MCF 10A (cell line): ENCODE measurements around the gene TMEM187. TPM values are rescaled to one million over a fixed set of nuclear protein-coding genes. Genes with fewer than 3 reads are reported as not detected.

ENCODE experiments used
- BruUV-seq: library from RNA; stranded (reverse); fragments of 400-500 nt; replicated peaks from 2 replicates; lab custom pipeline; 2021; lab: Mats Ljungman, UMichigan
- CTCF ChIA-PET: fragments of 300-600 bp; sonication (Branson Sonifier 250); formaldehyde crosslinking; extraction: SDS; loops from one replicate; lab custom pipeline; 2021; ENCODE audit warnings: antibody characterized with exemption, inconsistent platforms; lab: Yijun Ruan, JAX
- POLR2A ChIA-PET: fragments of 300-600, 350-650 bp; sonication (Branson Sonifier 250); formaldehyde crosslinking; extraction: SDS; loops from one replicate; lab custom pipeline; 2020; ENCODE audit warnings: antibody characterized with exemption, inconsistent platforms; lab: Yijun Ruan, JAX
- DNase-seq: peaks from one replicate; pipeline ENCODE4 v3.0.0-alpha.2; 2018; ENCODE audit not compliant: unreplicated experiment
- H3K27ac Mint-ChIP-seq: one replicate; pipeline ENCODE4 v1.8.0; 2022; ENCODE audit warnings: mild to moderate bottlenecking, low read depth, mixed read lengths; ENCODE audit not compliant: unreplicated experiment
- H3K27me3 Mint-ChIP-seq: one replicate; pipeline ENCODE4 v1.8.0; 2022; ENCODE audit warnings: mixed read lengths; ENCODE audit not compliant: insufficient read depth, unreplicated experiment
- H3K36me3 Mint-ChIP-seq: one replicate; pipeline ENCODE4 v1.8.0; 2022; ENCODE audit warnings: mild to moderate bottlenecking, moderate library complexity, mixed read lengths; ENCODE audit not compliant: insufficient read depth, unreplicated experiment
- H3K4me1 Mint-ChIP-seq: one replicate; pipeline ENCODE4 v1.8.0; 2022; ENCODE audit warnings: mixed read lengths; ENCODE audit not compliant: insufficient read depth, unreplicated experiment
- H3K4me3 Mint-ChIP-seq: one replicate; pipeline ENCODE4 v1.8.0; 2022; ENCODE audit warnings: mild to moderate bottlenecking, moderate library complexity, mixed read lengths; ENCODE audit not compliant: unreplicated experiment
- H3K9me3 Mint-ChIP-seq: one replicate; pipeline ENCODE4 v1.8.0; 2022; ENCODE audit warnings: mixed read lengths; ENCODE audit not compliant: unreplicated experiment
- intact Hi-C: fragments of 100-400 bp; cut with micrococcal nuclease; formaldehyde crosslinking; loops from 2 replicates; pipeline ENCODE4 v1.14.1; 2022
- total RNA-seq: library from RNA; stranded (reverse); gene quantifications from 2 replicates; pipeline ENCODE4 v1.2.3, GENCODE V29; 2022
- TF ChIP-seq, protein P1 (sequence below): fragments of 200-600 bp; IDR thresholded peaks from one replicate; pipeline ENCODE4 v1.8.0; 2022; ENCODE audit warnings: antibody characterized with exemption, mild to moderate bottlenecking; ENCODE audit not compliant: unreplicated experiment

Gene TMEM187
- total RNA-seq, 1 experiment from 2014 or later = 9.3 TPM

DNA sequence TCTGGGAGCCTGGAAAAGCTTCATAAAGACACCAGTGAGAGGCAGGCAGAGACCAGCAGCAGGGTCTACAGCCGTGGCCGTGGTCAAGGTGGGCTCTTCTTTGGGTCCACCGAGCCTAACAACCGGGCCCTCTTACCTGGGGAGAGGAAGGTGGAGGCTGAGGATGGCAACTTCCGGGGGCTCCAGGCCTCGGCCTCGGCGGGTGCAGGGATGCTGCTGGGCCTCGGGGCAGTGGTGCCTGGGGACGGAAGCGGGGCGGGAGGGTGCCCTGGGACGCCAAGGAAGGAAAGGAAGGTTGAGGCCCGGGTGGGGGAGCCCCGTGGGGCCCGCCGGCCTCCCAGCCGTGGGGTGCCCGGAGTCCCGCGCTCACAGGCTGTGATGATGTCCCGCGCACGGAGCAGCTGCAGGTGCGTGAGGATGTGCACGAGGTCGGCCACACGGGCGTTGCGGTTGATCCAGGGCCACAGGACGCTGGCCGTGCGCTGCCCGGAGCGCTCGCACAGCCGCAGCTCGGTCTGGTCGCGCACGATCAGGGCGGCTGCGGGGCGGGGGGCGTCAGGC lies 46.6 kb downstream of the TMEM187 start:
- CTCF ChIA-PET = interaction anchor here (0.6 to 0.8 kb wide), 4 partner anchors 46 to 436 kb away, joined by 3 read pairs; no protein-coding TSS in a partner anchor
- intact Hi-C loops = no loop called here
- DNase-seq = no peak
- Mint-ChIP-seq H3K4me3 (peak overlapping the region; percentile 84), H3K4me1 (no peaks in the 10 kb centered on the region), H3K27me3 (peaks cover 11% of the 10 kb centered on the region), H3K36me3 (peaks cover 17% of the 10 kb centered on the region), H3K27ac (peak overlapping the region; percentile 95), H3K9me3 (no peaks in the 10 kb centered on the region)
- no TSS peak for BruUV-seq
- POLR2A ChIA-PET = interaction anchor here (0.6 to 2.3 kb wide), 6 partner anchors 8 to 55 kb away, joined by 3 to 16 read pairs (median 5); partner anchors contain the start of genes HCFC1 and TMEM187
- TF ChIP-seq, protein P1, sequence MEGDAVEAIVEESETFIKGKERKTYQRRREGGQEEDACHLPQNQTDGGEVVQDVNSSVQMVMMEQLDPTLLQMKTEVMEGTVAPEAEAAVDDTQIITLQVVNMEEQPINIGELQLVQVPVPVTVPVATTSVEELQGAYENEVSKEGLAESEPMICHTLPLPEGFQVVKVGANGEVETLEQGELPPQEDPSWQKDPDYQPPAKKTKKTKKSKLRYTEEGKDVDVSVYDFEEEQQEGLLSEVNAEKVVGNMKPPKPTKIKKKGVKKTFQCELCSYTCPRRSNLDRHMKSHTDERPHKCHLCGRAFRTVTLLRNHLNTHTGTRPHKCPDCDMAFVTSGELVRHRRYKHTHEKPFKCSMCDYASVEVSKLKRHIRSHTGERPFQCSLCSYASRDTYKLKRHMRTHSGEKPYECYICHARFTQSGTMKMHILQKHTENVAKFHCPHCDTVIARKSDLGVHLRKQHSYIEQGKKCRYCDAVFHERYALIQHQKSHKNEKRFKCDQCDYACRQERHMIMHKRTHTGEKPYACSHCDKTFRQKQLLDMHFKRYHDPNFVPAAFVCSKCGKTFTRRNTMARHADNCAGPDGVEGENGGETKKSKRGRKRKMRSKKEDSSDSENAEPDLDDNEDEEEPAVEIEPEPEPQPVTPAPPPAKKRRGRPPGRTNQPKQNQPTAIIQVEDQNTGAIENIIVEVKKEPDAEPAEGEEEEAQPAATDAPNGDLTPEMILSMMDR = no peak

GRCh38 chrX:154019633-154020528 lies 47.3 kb downstream of the TMEM187 start, which contains the start of gene IRAK1:
TSS of gene IRAK1 (minus strand) at chrX:154019902. CDS start at chrX:154019812, 90 bp downstream.
- BruUV-seq = no TSS peak
- POLR2A ChIA-PET = interaction anchor here (0.7 to 2.3 kb wide), 10 partner anchors 8 to 478 kb away, joined by 3 to 16 read pairs (median 4); partner anchors contain the start of gene HCFC1
- H3K9me3 Mint-ChIP-seq = no peaks in the 10 kb centered on the region
- TF ChIP-seq, protein P1 = no peak
- peak within 1 kb of the TSS; percentile 95 for H3K27ac Mint-ChIP-seq
- H3K4me1 Mint-ChIP-seq = no peaks in the 10 kb centered on the region
- peak within 1 kb of the TSS; percentile 84 for H3K4me3 Mint-ChIP-seq
- DNase-seq = peak; percentile 57
- peaks cover 11% of the 10 kb centered on the region for H3K27me3 Mint-ChIP-seq
- intact Hi-C loops = no loop called here
- CTCF ChIA-PET = interaction anchor here (0.6 to 0.7 kb wide), 4 partner anchors 36 to 107 kb away, joined by 3 to 4 read pairs (median 3); no protein-coding TSS in a partner anchor
- peaks cover 14% of the 10 kb centered on the region for H3K36me3 Mint-ChIP-seq

GRCh38 chrX:154020536-154021115 lies 48.1 kb downstream of the TMEM187 start:
- TF ChIP-seq, protein P1 = no peak
- Mint-ChIP-seq H3K4me1 (no peaks in the 10 kb centered on the region), H3K27ac (peak overlapping the region; percentile 86), H3K27me3 (peaks cover 14% of the 10 kb centered on the region), H3K9me3 (no peaks in the 10 kb centered on the region), H3K36me3 (peaks cover 15% of the 10 kb centered on the region), H3K4me3 (peak overlapping the region; percentile 69)
- intact Hi-C loops = no loop called here
- ChIA-PET POLR2A (interaction anchor here (0.9 to 2.3 kb wide), 8 partner anchors 9 to 350 kb away, joined by 3 to 16 read pairs (median 4); no protein-coding TSS in a partner anchor), CTCF (interaction anchor here (0.5 to 1.2 kb wide), 6 partner anchors 29 to 368 kb away, joined by 3 to 4 read pairs (median 3); no protein-coding TSS in a partner anchor)
- BruUV-seq = TSS peak; percentile 80
- DNase-seq = no peak
